Activated B cell treated with CpG ODN at 0.5 μM for 24 hours (primary cell): ENCODE data around the gene HMCN1. TPM values are rescaled to one million over a fixed set of nuclear protein-coding genes. Genes with fewer than 3 reads are reported as not detected.

Source experiments
- ATAC-seq: fragments of 200-7000 bp; cut with Tn5 transposase; one replicate; pipeline ENCODE4 v1.10.0; 2021; ENCODE audit warnings: low read depth, mild to moderate bottlenecking, moderate library complexity
- CTCF ChIA-PET: fragments of 350-600 bp; sonication (Branson Sonifier 250); formaldehyde crosslinking; loops from one replicate; lab custom pipeline; 2021; ENCODE audit warnings: antibody characterized with exemption; lab: Charles Lee
- POLR2A ChIA-PET: fragments of 350-600 bp; sonication (Branson Sonifier 250); formaldehyde crosslinking; loops from one replicate; lab custom pipeline; 2021; ENCODE audit warnings: antibody characterized with exemption; lab: Charles Lee
- DNase-seq: peaks from one replicate; pipeline ENCODE4 v3.0.0; 2022
- H3K27ac Mint-ChIP-seq: one replicate; pipeline ENCODE4 v1.8.0; 2020; ENCODE audit warnings: mixed read lengths
- H3K27me3 Mint-ChIP-seq: one replicate; pipeline ENCODE4 v1.8.0; 2021; ENCODE audit warnings: mixed read lengths
- H3K36me3 Mint-ChIP-seq: one replicate; pipeline ENCODE4 v1.8.0; 2021; ENCODE audit warnings: low read depth, mixed read lengths
- H3K4me1 Mint-ChIP-seq: one replicate; pipeline ENCODE4 v1.8.0; 2021; ENCODE audit warnings: mixed read lengths
- H3K4me3 Mint-ChIP-seq: one replicate; pipeline ENCODE4 v1.8.0; 2020; ENCODE audit warnings: mild to moderate bottlenecking, mixed read lengths
- H3K9me3 Mint-ChIP-seq: one replicate; pipeline ENCODE4 v1.8.0; 2020; ENCODE audit warnings: mixed read lengths
- CTCF ChIP-seq: fragments of 200-600 bp; IDR thresholded peaks from one replicate; pipeline ENCODE4 v1.8.0; 2022; ENCODE audit warnings: antibody characterized with exemption, mild to moderate bottlenecking
- intact Hi-C: fragments of 100-400 bp; cut with micrococcal nuclease; formaldehyde crosslinking; loops from one replicate; pipeline ENCODE4 v1.15.1; 2024
- total RNA-seq: library from RNA; stranded (reverse); gene quantifications from 2 replicates; pipeline ENCODE4 v1.2.3, GENCODE V29; 2022

The HMCN1 gene
- total RNA-seq, 1 donor from 2014 or later: 0.27 TPM

GRCh38 chr1:185965870-185966269 is 231.7 kb downstream of the HMCN1 start:
- no peaks in the 10 kb centered on the region for H3K4me1 Mint-ChIP-seq
- H3K4me3 Mint-ChIP-seq: no peak overlapping the region
- intact Hi-C loops: no loop called here
- no peak for TF ChIP-seq CTCF
- H3K27ac Mint-ChIP-seq: no peak overlapping the region
- H3K9me3 Mint-ChIP-seq: no peaks in the 10 kb centered on the region
- ChIA-PET POLR2A (no interaction called here), CTCF (no interaction called here)
- no peaks in the 10 kb centered on the region for H3K36me3 Mint-ChIP-seq
- ATAC-seq: no peak
- no peak for DNase-seq
- peaks cover 5% of the 10 kb centered on the region for H3K27me3 Mint-ChIP-seq

GRCh38 chr1:185966471-185966870 is 232.3 kb downstream of the HMCN1 start:
- ATAC-seq (no peak), DNase-seq (no peak)
- no peak for TF ChIP-seq CTCF
- Mint-ChIP-seq H3K27me3 (peaks cover 4% of the 10 kb centered on the region), H3K4me1 (no peaks in the 10 kb centered on the region), H3K9me3 (no peaks in the 10 kb centered on the region), H3K27ac (no peak overlapping the region), H3K4me3 (no peak overlapping the region), H3K36me3 (no peaks in the 10 kb centered on the region)
- POLR2A ChIA-PET: no interaction called here
- CTCF ChIA-PET: no interaction called here
- intact Hi-C loops: no loop called here

GRCh38 chr1:185969028-185969427 is 234.8 kb downstream of the HMCN1 start:
- no peak for TF ChIP-seq CTCF
- no peak for ATAC-seq
- POLR2A ChIA-PET: no interaction called here
- CTCF ChIA-PET: no interaction called here
- no peaks in the 10 kb centered on the region for H3K36me3 Mint-ChIP-seq
- H3K4me3 Mint-ChIP-seq: no peak overlapping the region
- H3K4me1 Mint-ChIP-seq: no peaks in the 10 kb centered on the region
- intact Hi-C loops: no loop called here
- no peak for DNase-seq
- H3K27ac Mint-ChIP-seq: no peak overlapping the region
- no peaks in the 10 kb centered on the region for H3K9me3 Mint-ChIP-seq
- H3K27me3 Mint-ChIP-seq: peaks cover 4% of the 10 kb centered on the region

- intact Hi-C loops: no loop called here
- no peak overlapping the region for H3K27ac Mint-ChIP-seq
- H3K27me3 Mint-ChIP-seq: peaks cover 4% of the 10 kb centered on the region
- H3K4me1 Mint-ChIP-seq: no peaks in the 10 kb centered on the region
- ChIA-PET POLR2A (no interaction called here), CTCF (no interaction called here)
- H3K9me3 Mint-ChIP-seq: no peaks in the 10 kb centered on the region
- H3K36me3 Mint-ChIP-seq: no peaks in the 10 kb centered on the region
- no peak for TF ChIP-seq CTCF
- no peak overlapping the region for H3K4me3 Mint-ChIP-seq
- no peak for ATAC-seq
- DNase-seq: no peak
Observed at GRCh38 chr1:185969524-185969991, 235.4 kb downstream of the HMCN1 start.

- CTCF ChIA-PET: no interaction called here
- Mint-ChIP-seq H3K27ac (no peak overlapping the region), H3K27me3 (peaks cover 4% of the 10 kb centered on the region), H3K9me3 (no peaks in the 10 kb centered on the region), H3K4me1 (no peaks in the 10 kb centered on the region), H3K36me3 (no peaks in the 10 kb centered on the region), H3K4me3 (no peak overlapping the region)
- ATAC-seq: no peak
- no peak for DNase-seq
- intact Hi-C loops: no loop called here
- POLR2A ChIA-PET: no interaction called here
- TF ChIP-seq CTCF: no peak
Observed at GRCh38 chr1:185971688-185972087, 237.5 kb downstream of the HMCN1 start.
